ENCODE results near the gene RENBP. TPM values are rescaled to one million over a fixed set of nuclear protein-coding genes. Genes with fewer than 3 reads are reported as not detected.

RENBP gene
- total RNA-seq, 1 experiment from 2014 or later: 0.87 TPM

DNA sequence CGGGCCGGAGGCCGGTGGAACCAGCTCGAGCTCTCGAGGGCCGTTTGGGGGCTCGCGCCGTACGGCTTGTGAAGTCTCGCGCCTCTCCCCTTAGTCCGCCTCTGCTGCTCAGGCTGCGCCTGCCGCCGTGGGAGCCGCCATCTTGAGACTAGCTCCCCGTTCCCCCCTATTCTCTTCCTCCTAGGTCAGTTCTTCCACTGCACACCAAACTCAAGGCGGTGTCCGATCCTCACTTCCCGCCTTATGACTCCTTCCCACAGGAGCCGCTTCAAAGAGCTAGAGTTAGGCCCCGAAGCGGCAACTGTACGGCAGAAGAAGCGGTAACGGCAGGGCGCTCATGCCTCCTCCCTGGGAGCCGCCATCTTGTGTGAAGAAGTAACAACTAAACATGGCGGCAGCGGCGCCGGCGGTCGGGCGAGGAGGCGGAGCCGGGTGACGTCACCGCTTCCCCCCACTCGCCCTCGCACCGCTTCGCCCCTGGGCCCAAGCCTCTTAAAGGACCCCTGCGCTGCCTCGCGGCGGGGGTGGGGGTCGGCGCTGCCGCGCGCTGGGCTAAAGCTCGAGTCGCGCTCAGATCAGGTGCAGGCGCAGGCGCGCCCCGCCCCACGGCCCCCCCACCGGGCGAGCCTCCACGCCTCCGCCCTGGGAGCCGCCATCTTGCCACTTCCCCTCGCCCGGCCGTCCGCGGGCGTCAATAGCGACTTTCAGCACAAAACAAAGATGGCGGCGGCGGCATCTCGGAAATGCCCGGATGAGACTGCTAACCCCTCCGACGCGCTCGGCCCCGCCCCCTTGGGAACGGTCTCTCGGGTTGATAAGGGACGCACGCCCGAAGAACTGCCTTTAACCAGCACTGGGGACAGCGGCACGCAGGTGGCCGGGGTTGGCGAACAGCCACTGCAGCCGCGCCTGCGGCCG, 27.3 kb upstream of the RENBP start, which contains the start of gene HCFC1:
HCFC1 (minus strand) TSS at position 369 of the 918 bp plus-strand sequence. CDS start 978 bp downstream, outside the sequence.
- peak; percentile 92 for DNase-seq (ENCODE audit: extremely low read depth, low read depth)

DNA sequence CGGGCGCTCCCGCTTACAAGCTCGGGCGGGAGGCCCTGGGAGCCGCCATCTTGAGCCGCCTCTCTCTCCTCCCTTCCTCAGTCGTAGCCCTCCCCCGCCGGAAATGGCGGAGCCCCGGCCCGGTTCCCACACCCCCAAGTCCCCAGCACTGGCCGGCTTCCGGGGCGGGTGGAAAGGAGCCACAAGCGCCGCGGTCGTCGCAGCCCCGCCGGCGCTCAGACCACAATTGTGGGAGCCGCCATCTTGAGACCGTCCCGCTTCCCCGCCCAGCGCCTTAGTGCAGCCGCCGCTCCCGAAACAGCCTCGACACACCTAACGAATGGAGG, 26.6 kb upstream of the RENBP start:
- peak; percentile 91 for DNase-seq (ENCODE audit: extremely low read depth, low read depth)

- DNase-seq (ENCODE audit: extremely low read depth, low read depth): peak; percentile 62
Observed at GRCh38 chrX:153970357-153971123, 26.1 kb upstream of the RENBP start.

GRCh38 chrX:153969904-153970356, 25.5 kb upstream of the RENBP start:
- DNase-seq (ENCODE audit: extremely low read depth, low read depth): no peak

DNA sequence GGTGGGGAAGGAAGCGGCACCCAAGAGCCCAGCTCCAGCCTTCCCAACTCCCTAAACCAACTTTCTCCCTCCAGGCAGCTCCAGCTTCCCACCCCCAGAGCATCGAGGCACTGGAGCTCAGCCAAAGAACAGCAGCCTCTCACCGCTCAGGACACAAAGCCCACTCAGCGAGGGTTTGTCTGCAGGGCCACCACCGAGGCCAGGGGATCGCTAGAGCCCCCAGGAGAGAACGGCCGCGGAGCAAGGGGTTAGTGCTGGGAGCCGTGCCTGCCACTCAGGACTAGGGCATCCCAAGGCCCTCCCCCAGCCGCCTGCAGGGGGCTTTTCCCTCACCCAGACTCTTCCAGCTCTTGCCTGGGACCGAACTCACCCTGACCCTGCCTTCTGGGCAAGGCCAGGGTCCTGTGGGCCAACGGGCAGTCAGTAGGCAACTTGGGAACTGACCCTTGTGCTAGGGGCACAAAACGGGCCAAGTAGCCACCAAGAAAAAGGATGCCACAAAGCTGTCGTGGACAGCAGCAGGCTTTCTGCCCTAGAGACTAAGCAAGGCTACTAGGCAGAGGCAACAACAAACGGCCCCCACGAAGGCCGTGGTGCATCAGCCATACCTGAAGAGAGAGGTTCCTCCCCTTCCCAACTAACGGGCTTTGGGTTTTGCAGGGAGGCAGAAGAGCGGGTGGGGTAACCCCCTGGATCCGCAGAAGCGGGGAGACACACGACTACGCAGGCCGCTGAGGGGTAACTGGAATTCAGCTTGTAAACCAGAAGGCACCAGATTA, 24.9 kb upstream of the RENBP start:
- no peak for DNase-seq (ENCODE audit: extremely low read depth, low read depth)

GRCh38 chrX:153968754-153969124, 24.3 kb upstream of the RENBP start:
- DNase-seq (ENCODE audit: extremely low read depth, low read depth): no peak

DNA sequence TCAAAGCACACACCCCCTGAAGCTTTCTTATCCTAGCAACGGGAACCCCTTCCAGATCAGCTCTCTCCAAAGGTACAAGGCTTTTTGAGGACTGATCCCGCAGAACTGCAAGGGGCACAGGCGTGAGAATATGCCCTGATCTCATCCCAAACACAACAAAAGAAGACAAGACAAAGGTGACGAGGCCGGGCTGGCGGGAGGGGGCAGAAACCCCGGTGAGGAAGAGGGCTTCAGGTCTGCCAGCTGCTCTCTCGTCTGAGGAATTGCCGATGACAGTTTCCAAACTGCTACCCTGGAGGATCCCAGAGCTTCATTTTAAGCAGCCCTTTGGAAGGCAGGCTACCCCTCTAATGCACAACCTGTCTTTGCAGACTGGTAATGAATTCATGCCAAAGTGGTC, 23.8 kb upstream of the RENBP start:
- no peak for DNase-seq (ENCODE audit: extremely low read depth, low read depth)

GRCh38 chrX:153967536-153968224, 23.2 kb upstream of the RENBP start:
- DNase-seq (ENCODE audit: extremely low read depth, low read depth): no peak

- DNase-seq (ENCODE audit: extremely low read depth, low read depth): no peak
Observed at GRCh38 chrX:153966841-153967535, 22.5 kb upstream of the RENBP start.

GRCh38 chrX:153966283-153966688, 21.8 kb upstream of the RENBP start:
- DNase-seq (ENCODE audit: extremely low read depth, low read depth): no peak

DNA sequence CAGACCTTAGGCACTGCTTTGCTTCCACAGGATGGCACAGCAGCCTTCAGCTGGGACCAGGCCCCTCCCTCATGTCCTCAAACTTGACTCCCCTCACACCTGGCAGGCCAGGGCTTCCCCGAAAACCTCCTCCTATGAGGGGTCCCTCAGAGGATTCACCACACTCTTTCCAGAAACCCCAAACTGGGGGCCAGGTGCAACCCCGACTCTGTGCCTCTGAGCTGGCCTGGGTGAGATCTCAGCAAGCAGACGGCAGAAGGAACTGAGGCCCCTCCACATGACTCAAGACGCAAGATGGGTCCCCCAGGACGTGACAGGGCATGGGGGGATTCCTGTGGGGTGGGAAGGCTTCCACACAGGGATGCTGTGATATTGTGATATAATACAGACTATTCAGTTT, 21.0 kb upstream of the RENBP start:
- DNase-seq (ENCODE audit: extremely low read depth, low read depth): no peak

GRCh38 chrX:153964105-153964504, 19.7 kb upstream of the RENBP start:
- no peak for DNase-seq (ENCODE audit: extremely low read depth, low read depth)

GRCh38 chrX:153963546-153963945, 19.1 kb upstream of the RENBP start:
- DNase-seq (ENCODE audit: extremely low read depth, low read depth): no peak

DNA sequence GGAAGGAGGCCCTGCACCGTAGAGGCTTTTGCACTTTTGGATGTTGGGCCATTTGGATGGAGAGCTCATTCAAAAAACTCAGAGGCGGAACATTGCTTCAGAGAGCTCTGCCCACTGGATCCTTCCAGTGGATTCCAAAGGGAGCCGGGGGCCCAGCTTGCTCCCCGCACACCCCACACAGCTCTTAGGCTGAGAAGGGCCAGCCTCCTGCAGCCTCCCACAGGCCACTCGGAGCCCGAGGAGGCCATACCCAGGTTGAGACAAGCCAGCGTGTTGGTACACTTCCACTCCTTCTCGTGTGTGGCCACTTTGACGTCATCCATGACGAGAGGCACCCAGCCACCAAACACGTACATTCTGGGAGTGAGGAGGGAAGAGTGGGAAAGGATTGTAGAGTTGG, 16.8 kb upstream of the RENBP start:
- no peak for DNase-seq (ENCODE audit: extremely low read depth, low read depth)

DNA sequence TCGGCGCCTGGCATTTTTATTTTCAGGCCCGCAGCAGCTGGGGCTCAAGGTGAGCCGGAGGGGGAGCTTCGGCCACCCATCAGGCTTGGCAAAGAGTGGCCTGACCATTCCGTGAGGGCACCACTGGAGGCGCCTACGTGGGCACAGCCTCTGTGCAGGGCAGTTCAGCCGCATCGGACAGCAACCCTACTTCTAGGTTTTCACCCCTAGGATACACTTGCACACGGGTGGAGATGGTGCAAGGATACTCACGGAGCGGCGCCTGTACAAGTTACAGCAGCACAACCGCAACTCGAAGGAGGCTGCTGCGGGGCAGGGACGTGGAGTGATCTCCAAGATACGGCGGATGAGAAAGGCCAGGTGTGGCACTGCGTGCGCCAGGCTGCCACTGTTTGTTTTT, 16.3 kb upstream of the RENBP start:
- no peak for DNase-seq (ENCODE audit: extremely low read depth, low read depth)

DNA sequence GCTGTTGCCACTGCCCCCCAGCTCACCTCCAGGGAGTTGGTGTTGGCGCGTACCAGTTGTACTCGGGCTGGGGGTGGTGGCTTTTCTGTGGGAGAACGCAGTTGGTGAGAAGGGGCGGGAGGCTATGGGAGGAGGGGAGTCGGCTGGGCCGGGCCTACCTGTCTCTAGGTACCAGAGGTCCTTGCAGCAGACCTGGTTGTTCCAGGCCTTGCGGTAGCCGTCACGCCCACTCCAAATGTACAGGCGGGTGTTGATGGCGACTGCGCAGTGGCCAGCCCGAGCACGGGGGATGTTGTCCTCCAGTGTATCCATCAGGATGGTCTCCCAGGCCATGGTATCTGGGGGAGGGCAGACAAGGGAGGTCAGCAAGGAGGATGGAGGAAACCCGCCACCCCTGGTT, 15.6 kb upstream of the RENBP start:
- DNase-seq (ENCODE audit: extremely low read depth, low read depth): no peak

GRCh38 chrX:153959649-153960048, 15.2 kb upstream of the RENBP start:
- no peak for DNase-seq (ENCODE audit: extremely low read depth, low read depth)

- DNase-seq (ENCODE audit: extremely low read depth, low read depth): no peak
Observed at GRCh38 chrX:153958605-153959004, 14.2 kb upstream of the RENBP start.

GRCh38 chrX:153957224-153957623, 12.8 kb upstream of the RENBP start:
- no peak for DNase-seq (ENCODE audit: extremely low read depth, low read depth)
